Measurements from ENCODE around the gene SNW1.

SNW1 gene

GRCh38 chr14:77674931-77675330 lies 86.0 kb downstream of the SNW1 start:
- H3K4me3 ChIP-seq (ENCODE audit: low read depth, low read length) = no peak overlapping the region
- in situ Hi-C loops (cut with HindIII; ENCODE audit: low sequenced_read_pairs) = no loop called here
- no peak for TF ChIP-seq CTCF (IDR thresholded peaks at IDR 0.05; ENCODE audit: low read depth, low read length, missing control alignments)
- DNase-seq (ENCODE audit: low read depth) = no peak

GRCh38 chr14:77673193-77673592 lies 87.8 kb downstream of the SNW1 start:
- in situ Hi-C loops (cut with HindIII; ENCODE audit: low sequenced_read_pairs) = no loop called here
- no peak for DNase-seq (ENCODE audit: low read depth)
- no peak overlapping the region for H3K4me3 ChIP-seq (ENCODE audit: low read depth, low read length)
- TF ChIP-seq CTCF (IDR thresholded peaks at IDR 0.05; ENCODE audit: low read depth, low read length, missing control alignments) = no peak

All from astrocyte of the cerebellum (primary cell).